Neural cell (in vitro differentiated cells): ENCODE data around the gene FAM193A.

Experiments
- EP300 ChIP-seq: fragments of 450-650 bp; conservative IDR thresholded peaks from 2 replicates; pipeline ENCODE4 v1.6.1; 2014; ENCODE audit warnings: antibody characterized with exemption, mild to moderate bottlenecking, moderate library complexity; ENCODE audit not compliant: poor library complexity, severe bottlenecking
- EZH2 ChIP-seq: fragments of 200-600, 300-800 bp; shearing (Covaris generic), sonication (generic); IDR thresholded peaks from 2 replicates; pipeline ENCODE4 v1.6.1; 2014; ENCODE audit warnings: antibody characterized with exemption, low read length, borderline replicate concordance, mild to moderate bottlenecking; ENCODE audit not compliant: insufficient read depth, poor library complexity, severe bottlenecking
- MXI1 ChIP-seq: fragments of 450-650 bp; conservative IDR thresholded peaks from 2 replicates; pipeline ENCODE4 v1.6.1; 2014; ENCODE audit warnings: antibody characterized with exemption, mild to moderate bottlenecking; ENCODE audit not compliant: poor library complexity, severe bottlenecking
- POLR2AphosphoS5 ChIP-seq: IDR thresholded peaks from 2 replicates; pipeline ENCODE4 v1.6.1; 2012
- RAD21 ChIP-seq: fragments of 450-650 bp; conservative IDR thresholded peaks from 2 replicates; pipeline ENCODE4 v1.6.1; 2014; ENCODE audit warnings: antibody characterized with exemption, mild to moderate bottlenecking, moderate library complexity
- SMC3 ChIP-seq: fragments of 450-650 bp; conservative IDR thresholded peaks from 2 replicates; pipeline ENCODE4 v1.6.1; 2014; ENCODE audit warnings: antibody characterized with exemption, mild to moderate bottlenecking, moderate library complexity; ENCODE audit not compliant: poor library complexity
- TAF1 ChIP-seq: IDR thresholded peaks from 2 replicates; pipeline ENCODE4 v1.6.1; 2012; ENCODE audit warnings: low read depth
- TF ChIP-seq, protein P1 (sequence below): fragments of 450-650 bp; IDR thresholded peaks from 2 replicates; pipeline ENCODE4 v1.5.1; 2014; ENCODE audit warnings: antibody characterized with exemption, mild to moderate bottlenecking, moderate library complexity; ENCODE audit not compliant: poor library complexity, severe bottlenecking
- TF ChIP-seq, protein P2 (sequence below): IDR thresholded peaks from 2 replicates; pipeline ENCODE4 v1.6.1; 2012; ENCODE audit warnings: borderline replicate concordance

DNA sequence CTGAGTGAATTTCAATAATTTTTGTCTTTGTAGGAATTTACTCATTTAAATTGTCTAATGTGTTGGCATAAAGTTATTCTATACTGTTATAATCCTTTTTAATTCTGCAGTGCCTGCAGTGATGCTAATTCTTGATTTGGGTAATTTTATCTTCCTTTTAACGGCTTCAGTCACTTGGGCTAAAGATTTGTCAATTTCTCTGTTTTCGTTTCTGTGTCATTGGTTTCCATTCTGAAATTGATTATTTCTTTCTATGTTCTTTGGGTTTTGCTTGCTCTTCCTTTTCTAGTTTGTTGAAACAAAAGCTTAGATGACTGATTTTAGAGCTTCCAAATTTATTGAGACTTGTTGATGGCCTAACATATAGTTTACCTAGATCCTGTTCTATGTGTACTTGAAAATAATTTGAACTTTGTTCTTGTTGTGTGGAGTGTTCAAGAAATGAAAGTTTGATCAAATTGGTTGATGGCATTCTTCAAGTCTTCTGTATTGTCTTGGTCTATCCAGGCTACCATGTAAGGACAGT is 130.3 kb downstream of the FAM193A start:
- TF ChIP-seq, protein P1, sequence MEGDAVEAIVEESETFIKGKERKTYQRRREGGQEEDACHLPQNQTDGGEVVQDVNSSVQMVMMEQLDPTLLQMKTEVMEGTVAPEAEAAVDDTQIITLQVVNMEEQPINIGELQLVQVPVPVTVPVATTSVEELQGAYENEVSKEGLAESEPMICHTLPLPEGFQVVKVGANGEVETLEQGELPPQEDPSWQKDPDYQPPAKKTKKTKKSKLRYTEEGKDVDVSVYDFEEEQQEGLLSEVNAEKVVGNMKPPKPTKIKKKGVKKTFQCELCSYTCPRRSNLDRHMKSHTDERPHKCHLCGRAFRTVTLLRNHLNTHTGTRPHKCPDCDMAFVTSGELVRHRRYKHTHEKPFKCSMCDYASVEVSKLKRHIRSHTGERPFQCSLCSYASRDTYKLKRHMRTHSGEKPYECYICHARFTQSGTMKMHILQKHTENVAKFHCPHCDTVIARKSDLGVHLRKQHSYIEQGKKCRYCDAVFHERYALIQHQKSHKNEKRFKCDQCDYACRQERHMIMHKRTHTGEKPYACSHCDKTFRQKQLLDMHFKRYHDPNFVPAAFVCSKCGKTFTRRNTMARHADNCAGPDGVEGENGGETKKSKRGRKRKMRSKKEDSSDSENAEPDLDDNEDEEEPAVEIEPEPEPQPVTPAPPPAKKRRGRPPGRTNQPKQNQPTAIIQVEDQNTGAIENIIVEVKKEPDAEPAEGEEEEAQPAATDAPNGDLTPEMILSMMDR = no peak
- no peak for TF ChIP-seq EZH2
- TF ChIP-seq, protein P2, sequence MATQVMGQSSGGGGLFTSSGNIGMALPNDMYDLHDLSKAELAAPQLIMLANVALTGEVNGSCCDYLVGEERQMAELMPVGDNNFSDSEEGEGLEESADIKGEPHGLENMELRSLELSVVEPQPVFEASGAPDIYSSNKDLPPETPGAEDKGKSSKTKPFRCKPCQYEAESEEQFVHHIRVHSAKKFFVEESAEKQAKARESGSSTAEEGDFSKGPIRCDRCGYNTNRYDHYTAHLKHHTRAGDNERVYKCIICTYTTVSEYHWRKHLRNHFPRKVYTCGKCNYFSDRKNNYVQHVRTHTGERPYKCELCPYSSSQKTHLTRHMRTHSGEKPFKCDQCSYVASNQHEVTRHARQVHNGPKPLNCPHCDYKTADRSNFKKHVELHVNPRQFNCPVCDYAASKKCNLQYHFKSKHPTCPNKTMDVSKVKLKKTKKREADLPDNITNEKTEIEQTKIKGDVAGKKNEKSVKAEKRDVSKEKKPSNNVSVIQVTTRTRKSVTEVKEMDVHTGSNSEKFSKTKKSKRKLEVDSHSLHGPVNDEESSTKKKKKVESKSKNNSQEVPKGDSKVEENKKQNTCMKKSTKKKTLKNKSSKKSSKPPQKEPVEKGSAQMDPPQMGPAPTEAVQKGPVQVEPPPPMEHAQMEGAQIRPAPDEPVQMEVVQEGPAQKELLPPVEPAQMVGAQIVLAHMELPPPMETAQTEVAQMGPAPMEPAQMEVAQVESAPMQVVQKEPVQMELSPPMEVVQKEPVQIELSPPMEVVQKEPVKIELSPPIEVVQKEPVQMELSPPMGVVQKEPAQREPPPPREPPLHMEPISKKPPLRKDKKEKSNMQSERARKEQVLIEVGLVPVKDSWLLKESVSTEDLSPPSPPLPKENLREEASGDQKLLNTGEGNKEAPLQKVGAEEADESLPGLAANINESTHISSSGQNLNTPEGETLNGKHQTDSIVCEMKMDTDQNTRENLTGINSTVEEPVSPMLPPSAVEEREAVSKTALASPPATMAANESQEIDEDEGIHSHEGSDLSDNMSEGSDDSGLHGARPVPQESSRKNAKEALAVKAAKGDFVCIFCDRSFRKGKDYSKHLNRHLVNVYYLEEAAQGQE = no peak
- TF ChIP-seq EP300 = no peak
- no peak for TF ChIP-seq POLR2AphosphoS5
- TF ChIP-seq RAD21 = no peak
- no peak for TF ChIP-seq MXI1
- no peak for TF ChIP-seq SMC3
- no peak for TF ChIP-seq TAF1
